Panc1 (cell line): ENCODE measurements around the gene NLRC5.

ENCODE experiments used
- TCF7L2 ChIP-seq: IDR thresholded peaks from 2 replicates; pipeline ENCODE4 v1.6.1; 2011; ENCODE audit warnings: mild to moderate bottlenecking, low read depth, low read length, inconsistent platforms
- TF ChIP-seq, protein P1 (sequence below): fragments of 450-650 bp; IDR thresholded peaks from 2 replicates; pipeline ENCODE4 v1.5.1; 2017; ENCODE audit warnings: mild to moderate bottlenecking
- TF ChIP-seq, protein P2 (sequence below), 2 experiments: IDR thresholded peaks; 2 replicates each; pipeline ENCODE4 v1.6.1; 2011 to 2012; ENCODE audit warnings: low read depth in 2 of 2, control low read depth in 1 of 2, low read length in 1 of 2, mild to moderate bottlenecking in 1 of 2, moderate library complexity in 1 of 2; ENCODE audit not compliant: insufficient read depth in 1 of 2

DNA sequence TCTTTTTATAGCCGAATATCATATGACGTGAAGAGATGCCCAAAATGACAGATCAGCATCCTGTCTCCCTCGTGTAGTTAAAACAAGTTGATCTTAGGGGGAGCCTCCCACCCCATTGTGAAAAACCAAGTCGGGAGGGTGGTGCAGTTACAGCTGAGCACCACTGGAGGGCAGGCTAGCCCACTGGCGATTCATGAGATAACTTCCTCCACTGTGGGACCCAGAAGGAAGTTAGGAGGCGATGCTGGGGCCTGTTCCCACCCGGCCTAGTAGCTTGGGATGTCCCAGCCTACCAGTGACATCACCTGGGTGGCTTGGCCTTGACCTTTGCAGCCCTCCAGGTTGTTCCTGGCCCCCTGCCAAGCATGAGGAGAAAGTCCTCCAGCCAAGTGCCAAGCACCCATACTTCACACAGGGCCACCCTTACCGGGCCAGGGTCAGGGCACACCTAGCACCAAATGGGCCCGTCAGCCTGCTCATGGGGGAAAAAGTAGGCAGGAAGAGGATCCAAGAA is 95.0 kb downstream of the NLRC5 start:
- no peak for TF ChIP-seq TCF7L2
- TF ChIP-seq, protein P1, sequence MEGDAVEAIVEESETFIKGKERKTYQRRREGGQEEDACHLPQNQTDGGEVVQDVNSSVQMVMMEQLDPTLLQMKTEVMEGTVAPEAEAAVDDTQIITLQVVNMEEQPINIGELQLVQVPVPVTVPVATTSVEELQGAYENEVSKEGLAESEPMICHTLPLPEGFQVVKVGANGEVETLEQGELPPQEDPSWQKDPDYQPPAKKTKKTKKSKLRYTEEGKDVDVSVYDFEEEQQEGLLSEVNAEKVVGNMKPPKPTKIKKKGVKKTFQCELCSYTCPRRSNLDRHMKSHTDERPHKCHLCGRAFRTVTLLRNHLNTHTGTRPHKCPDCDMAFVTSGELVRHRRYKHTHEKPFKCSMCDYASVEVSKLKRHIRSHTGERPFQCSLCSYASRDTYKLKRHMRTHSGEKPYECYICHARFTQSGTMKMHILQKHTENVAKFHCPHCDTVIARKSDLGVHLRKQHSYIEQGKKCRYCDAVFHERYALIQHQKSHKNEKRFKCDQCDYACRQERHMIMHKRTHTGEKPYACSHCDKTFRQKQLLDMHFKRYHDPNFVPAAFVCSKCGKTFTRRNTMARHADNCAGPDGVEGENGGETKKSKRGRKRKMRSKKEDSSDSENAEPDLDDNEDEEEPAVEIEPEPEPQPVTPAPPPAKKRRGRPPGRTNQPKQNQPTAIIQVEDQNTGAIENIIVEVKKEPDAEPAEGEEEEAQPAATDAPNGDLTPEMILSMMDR = peak; percentile 94
- TF ChIP-seq, protein P2, sequence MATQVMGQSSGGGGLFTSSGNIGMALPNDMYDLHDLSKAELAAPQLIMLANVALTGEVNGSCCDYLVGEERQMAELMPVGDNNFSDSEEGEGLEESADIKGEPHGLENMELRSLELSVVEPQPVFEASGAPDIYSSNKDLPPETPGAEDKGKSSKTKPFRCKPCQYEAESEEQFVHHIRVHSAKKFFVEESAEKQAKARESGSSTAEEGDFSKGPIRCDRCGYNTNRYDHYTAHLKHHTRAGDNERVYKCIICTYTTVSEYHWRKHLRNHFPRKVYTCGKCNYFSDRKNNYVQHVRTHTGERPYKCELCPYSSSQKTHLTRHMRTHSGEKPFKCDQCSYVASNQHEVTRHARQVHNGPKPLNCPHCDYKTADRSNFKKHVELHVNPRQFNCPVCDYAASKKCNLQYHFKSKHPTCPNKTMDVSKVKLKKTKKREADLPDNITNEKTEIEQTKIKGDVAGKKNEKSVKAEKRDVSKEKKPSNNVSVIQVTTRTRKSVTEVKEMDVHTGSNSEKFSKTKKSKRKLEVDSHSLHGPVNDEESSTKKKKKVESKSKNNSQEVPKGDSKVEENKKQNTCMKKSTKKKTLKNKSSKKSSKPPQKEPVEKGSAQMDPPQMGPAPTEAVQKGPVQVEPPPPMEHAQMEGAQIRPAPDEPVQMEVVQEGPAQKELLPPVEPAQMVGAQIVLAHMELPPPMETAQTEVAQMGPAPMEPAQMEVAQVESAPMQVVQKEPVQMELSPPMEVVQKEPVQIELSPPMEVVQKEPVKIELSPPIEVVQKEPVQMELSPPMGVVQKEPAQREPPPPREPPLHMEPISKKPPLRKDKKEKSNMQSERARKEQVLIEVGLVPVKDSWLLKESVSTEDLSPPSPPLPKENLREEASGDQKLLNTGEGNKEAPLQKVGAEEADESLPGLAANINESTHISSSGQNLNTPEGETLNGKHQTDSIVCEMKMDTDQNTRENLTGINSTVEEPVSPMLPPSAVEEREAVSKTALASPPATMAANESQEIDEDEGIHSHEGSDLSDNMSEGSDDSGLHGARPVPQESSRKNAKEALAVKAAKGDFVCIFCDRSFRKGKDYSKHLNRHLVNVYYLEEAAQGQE (IDR thresholded peaks at IDR 0.05; ENCODE audit: insufficient read depth in 1 of 2, low read depth in 2 of 2, low read length in 1 of 2) = no peak
